ENCODE measurements around the gene TRANK1. TPM values are rescaled to one million over a fixed set of nuclear protein-coding genes. Genes with fewer than 3 reads are reported as not detected.
A peak's percentile ranks its signal among the peaks of the same experiment; 100 is the strongest.

TRANK1 gene
- polyA plus RNA-seq, 1 donor (not counting 4 experiments of a cell fraction or from before 2014, with no cell fraction given) = 3.2 TPM

DNA sequence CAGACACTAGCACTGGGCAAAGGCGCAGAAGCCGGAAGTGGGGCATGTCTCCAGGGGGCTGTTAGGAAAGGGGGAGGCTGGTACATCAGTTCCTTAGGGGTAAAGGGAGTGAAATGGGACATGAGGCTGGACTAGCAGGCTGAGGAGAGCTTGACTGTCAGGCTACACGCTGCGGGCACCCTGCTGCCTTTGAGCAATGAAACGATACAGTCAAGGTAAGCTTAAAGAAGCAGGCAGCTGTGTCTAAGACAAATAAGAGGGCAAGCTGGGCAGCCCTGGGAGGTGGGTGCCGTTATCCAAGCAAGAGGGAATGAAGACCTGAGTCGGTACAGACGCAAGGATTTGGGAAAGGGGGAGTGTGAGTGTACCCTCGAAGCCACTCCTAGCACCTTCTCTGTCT is 129.5 kb downstream of the TRANK1 start:
- Histone ChIP-seq H3K79me2 (ENCODE audit: control insufficient read depth, insufficient read depth, low read length) (no peaks in the 10 kb centered on the region), H2AFZ (ENCODE audit: control insufficient read depth, low read length) (no peak overlapping the region), H3K4me3 (ENCODE audit: control insufficient read depth in 2 of 3, extremely low read depth in 1 of 3, insufficient read depth in 2 of 3, low read depth in 1 of 3, low read length in 3 of 3) (no peak overlapping the region), H3K36me3 (ENCODE audit: control insufficient read depth in 2 of 2, extremely low read depth in 1 of 2, insufficient read depth in 2 of 2, low read length in 2 of 2) (no peaks in the 10 kb centered on the region), H3K27me3 (ENCODE audit: control insufficient read depth, extremely low read depth, insufficient read depth, low read length) (peaks cover 11% of the 10 kb centered on the region), H3K27ac (ENCODE audit: control insufficient read depth, insufficient read depth, low read length) (no peak overlapping the region), H3K4me1 (ENCODE audit: control insufficient read depth, extremely low read depth, insufficient read depth, low read length) (peaks cover 12% of the 10 kb centered on the region), H3K9ac (ENCODE audit: control insufficient read depth, extremely low read depth, insufficient read depth, low read length) (no peak overlapping the region), H4K20me1 (ENCODE audit: control insufficient read depth, extremely low read depth, insufficient read depth, low read length) (no peaks in the 10 kb centered on the region), H3K9me3 (ENCODE audit: control insufficient read depth, low read depth, low read length) (no peaks in the 10 kb centered on the region), H3K4me2 (ENCODE audit: control insufficient read depth, extremely low read depth, insufficient read depth, low read depth, low read length) (no peak overlapping the region), H3K9me1 (ENCODE audit: control insufficient read depth, extremely low read depth, insufficient read depth, low read length) (no peaks in the 10 kb centered on the region)
- dilution Hi-C loops (cut with MboI; ENCODE audit: extremely low pct_ligation_motif_present, low sequenced_read_pairs) = no loop called here
- DNase-seq (ENCODE audit: low read depth, low spot score) (no peak), FAIRE-seq (no peak)
- TF ChIP-seq CTCF (optimal IDR thresholded peaks at IDR 0.05 in 1 of 3, IDR thresholded peaks at IDR 0.05 in 1 of 3, conservative IDR thresholded peaks at IDR 0.05 in 1 of 3; ENCODE audit: extremely low read depth in 1 of 3, insufficient read depth in 2 of 3, low read length in 3 of 3) (no peak), EZH2 (IDR thresholded peaks at IDR 0.05; ENCODE audit: low read length) (no peak)

DNA sequence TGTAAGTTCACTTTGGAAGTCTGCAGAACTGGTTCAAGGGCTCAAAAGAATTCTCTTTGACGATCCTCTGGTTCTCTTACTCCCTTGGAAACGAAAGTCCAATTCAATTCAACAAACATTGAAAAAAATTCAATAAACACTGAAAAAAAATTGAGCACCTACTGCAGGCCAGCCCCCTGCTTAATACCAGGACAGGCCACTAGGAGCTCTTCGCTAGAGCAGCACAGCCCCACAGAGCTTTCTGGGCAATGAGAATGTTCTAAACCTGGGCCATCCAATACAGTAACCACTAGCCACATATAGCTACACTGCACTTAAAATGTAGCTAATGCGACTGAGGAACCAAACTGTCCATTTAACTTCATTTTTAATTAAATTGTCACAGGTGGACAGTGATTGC is 130.1 kb downstream of the TRANK1 start:
- Histone ChIP-seq H3K9me3 (ENCODE audit: control insufficient read depth, low read depth, low read length) (no peaks in the 10 kb centered on the region), H3K4me2 (ENCODE audit: control insufficient read depth, extremely low read depth, insufficient read depth, low read depth, low read length) (no peak overlapping the region), H3K9me1 (ENCODE audit: control insufficient read depth, extremely low read depth, insufficient read depth, low read length) (no peaks in the 10 kb centered on the region), H2AFZ (ENCODE audit: control insufficient read depth, low read length) (no peak overlapping the region), H3K27me3 (ENCODE audit: control insufficient read depth, extremely low read depth, insufficient read depth, low read length) (peaks cover 6% of the 10 kb centered on the region), H3K9ac (ENCODE audit: control insufficient read depth, extremely low read depth, insufficient read depth, low read length) (no peak overlapping the region), H3K27ac (ENCODE audit: control insufficient read depth, insufficient read depth, low read length) (no peak overlapping the region), H3K4me1 (ENCODE audit: control insufficient read depth, extremely low read depth, insufficient read depth, low read length) (peaks cover 12% of the 10 kb centered on the region), H4K20me1 (ENCODE audit: control insufficient read depth, extremely low read depth, insufficient read depth, low read length) (no peaks in the 10 kb centered on the region), H3K36me3 (ENCODE audit: control insufficient read depth in 2 of 2, extremely low read depth in 1 of 2, insufficient read depth in 2 of 2, low read length in 2 of 2) (no peaks in the 10 kb centered on the region), H3K4me3 (ENCODE audit: control insufficient read depth in 2 of 3, extremely low read depth in 1 of 3, insufficient read depth in 2 of 3, low read depth in 1 of 3, low read length in 3 of 3) (no peak overlapping the region), H3K79me2 (ENCODE audit: control insufficient read depth, insufficient read depth, low read length) (no peaks in the 10 kb centered on the region)
- dilution Hi-C loops (cut with MboI; ENCODE audit: extremely low pct_ligation_motif_present, low sequenced_read_pairs) = no loop called here
- DNase-seq (ENCODE audit: low read depth, low spot score) = no peak
- FAIRE-seq = no peak
- TF ChIP-seq CTCF (optimal IDR thresholded peaks at IDR 0.05 in 1 of 3, IDR thresholded peaks at IDR 0.05 in 1 of 3, conservative IDR thresholded peaks at IDR 0.05 in 1 of 3; ENCODE audit: extremely low read depth in 1 of 3, insufficient read depth in 2 of 3, low read length in 3 of 3) (peak in 1 of 3 experiments; percentile 17), EZH2 (IDR thresholded peaks at IDR 0.05; ENCODE audit: low read length) (no peak)

Measured in keratinocyte (primary cell).